ENCODE data around the gene CDH26. TPM values are rescaled to one million over a fixed set of nuclear protein-coding genes. Genes with fewer than 3 reads are reported as not detected.

Gene CDH26
- total and polyA plus RNA-seq, 10 of the 15 experiments (the other 5 are each of a cell fraction or from before 2014, with no cell fraction given), result 0.03 to 0.19 (median 0.08) TPM; not detected in 4

GRCh38 chr20:59948828-59949720 lies 9.1 kb upstream of the CDH26 start (continued):
- no peak for TF ChIP-seq REST (IDR thresholded peaks at IDR 0.05; ENCODE audit: low read depth, low read length)
- no peak for TF ChIP-seq ZBTB4 (CRISPR knock-in tag; IDR thresholded peaks at IDR 0.05)
- TF ChIP-seq SRF (IDR thresholded peaks at IDR 0.05; ENCODE audit: low read depth in 2 of 2, low read length in 2 of 2), result no peak
